H1 (cell line): ENCODE data around the gene ARHGAP25.

Source experiments
- CBX8 ChIP-seq: fragments of 300-800, 300-1000 bp; sonication (generic); IDR thresholded peaks from 2 replicates; pipeline ENCODE4 v1.7.1; 2016; ENCODE audit warnings: low read depth, low read length, borderline replicate concordance
- EP300 ChIP-seq, 2 experiments: IDR thresholded peaks; 1 replicate in 1 of 2; 2 replicates in 1 of 2; pipeline ENCODE4 v1.6.1; 2011 to 2012; ENCODE audit warnings: low read depth in 2 of 2, low read length in 2 of 2, mild to moderate bottlenecking in 2 of 2, borderline replicate concordance in 1 of 2, inconsistent platforms in 1 of 2, moderate library complexity in 1 of 2
- JUN ChIP-seq: IDR thresholded peaks from 2 replicates; pipeline ENCODE4 v1.6.1; 2011; ENCODE audit warnings: low read depth, mild to moderate bottlenecking, improper control_type of control experiment, low read length
- MAFK ChIP-seq: IDR thresholded peaks from 2 replicates; pipeline ENCODE4 v1.6.1; 2012; ENCODE audit warnings: low read depth, mild to moderate bottlenecking, improper control_type of control experiment, low read length
- POLR2A ChIP-seq, 2 experiments: IDR thresholded peaks; 1 replicate in 1 of 2; 2 replicates in 1 of 2; pipeline ENCODE4 v1.6.1; 2011; ENCODE audit warnings: low read depth in 2 of 2, low read length in 2 of 2, mild to moderate bottlenecking in 2 of 2; ENCODE audit errors: control extremely low read depth in 1 of 2
- RAD21 ChIP-seq, 2 experiments: IDR thresholded peaks in 1 of 2; conservative IDR thresholded peaks in 1 of 2; 2 replicates each; pipeline ENCODE4 v1.6.1; 2011; ENCODE audit warnings: low read depth in 2 of 2, low read length in 2 of 2, improper control_type of control experiment in 1 of 2, inconsistent platforms in 1 of 2, mild to moderate bottlenecking in 1 of 2, moderate library complexity in 1 of 2
- TF ChIP-seq, protein P1 (sequence below): fragments of 300-600 bp; sonication (generic); IDR thresholded peaks from 2 replicates; pipeline ENCODE4 v1.7.1; 2012; ENCODE audit warnings: low read length, moderate library complexity, mild to moderate bottlenecking, inconsistent platforms; ENCODE audit not compliant: insufficient replicate concordance
- TF ChIP-seq, protein P2 (sequence below), 3 experiments: IDR thresholded peaks; 1 replicate in 2 of 3; 2 replicates in 1 of 3; pipeline versions ENCODE4 v1.5.1 to v1.6.1; 2011; ENCODE audit warnings: low read length in 3 of 3, mild to moderate bottlenecking in 3 of 3, inconsistent platforms in 2 of 3, low read depth in 1 of 3, moderate library complexity in 1 of 3; ENCODE audit not compliant: insufficient read depth in 1 of 3; ENCODE audit errors: control extremely low read depth in 1 of 3

DNA sequence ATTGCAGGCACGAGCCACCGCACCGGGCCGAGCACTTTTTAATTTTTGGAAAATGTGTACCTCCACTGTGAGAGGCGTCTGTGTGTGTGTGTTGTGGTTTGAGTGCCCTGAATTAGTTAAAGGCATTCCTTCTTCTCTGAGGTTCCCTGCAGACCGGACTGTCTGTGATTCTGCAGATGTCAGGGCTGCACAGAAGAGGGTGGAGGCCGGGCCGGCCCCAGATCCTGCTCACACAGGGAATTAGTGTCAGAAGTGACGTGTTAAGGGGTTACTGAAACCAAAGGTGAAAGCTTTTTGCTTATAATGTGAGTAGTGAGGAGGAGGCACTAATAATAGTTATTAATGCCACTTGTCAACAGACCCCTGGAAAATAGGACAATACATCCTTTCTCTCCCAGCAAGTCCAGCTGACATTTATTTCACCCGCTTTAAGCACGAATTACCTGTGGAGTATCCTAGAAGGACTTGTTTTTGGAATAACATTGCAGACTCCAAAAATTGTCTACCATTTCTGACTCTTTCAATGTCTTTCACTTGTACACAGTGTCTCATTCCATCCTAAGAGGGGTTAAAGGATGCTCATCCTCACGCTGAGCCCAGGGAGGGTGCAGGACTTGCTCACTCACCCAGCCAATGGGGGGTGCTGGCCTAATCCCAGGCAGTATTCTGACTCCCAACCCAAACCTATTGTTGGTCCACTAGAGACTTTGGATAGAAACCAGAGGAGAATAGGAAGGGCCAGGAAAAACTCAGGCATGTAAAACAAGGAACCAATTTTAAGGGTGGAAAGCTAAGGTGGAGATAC is 16.2 kb downstream of the ARHGAP25 start:
- TF ChIP-seq JUN = no peak
- TF ChIP-seq EP300 (IDR thresholded peaks at IDR 0.05; ENCODE audit: borderline replicate concordance in 1 of 2, low read depth in 2 of 2, low read length in 2 of 2) = no peak
- TF ChIP-seq CBX8 = no peak
- TF ChIP-seq, protein P1, sequence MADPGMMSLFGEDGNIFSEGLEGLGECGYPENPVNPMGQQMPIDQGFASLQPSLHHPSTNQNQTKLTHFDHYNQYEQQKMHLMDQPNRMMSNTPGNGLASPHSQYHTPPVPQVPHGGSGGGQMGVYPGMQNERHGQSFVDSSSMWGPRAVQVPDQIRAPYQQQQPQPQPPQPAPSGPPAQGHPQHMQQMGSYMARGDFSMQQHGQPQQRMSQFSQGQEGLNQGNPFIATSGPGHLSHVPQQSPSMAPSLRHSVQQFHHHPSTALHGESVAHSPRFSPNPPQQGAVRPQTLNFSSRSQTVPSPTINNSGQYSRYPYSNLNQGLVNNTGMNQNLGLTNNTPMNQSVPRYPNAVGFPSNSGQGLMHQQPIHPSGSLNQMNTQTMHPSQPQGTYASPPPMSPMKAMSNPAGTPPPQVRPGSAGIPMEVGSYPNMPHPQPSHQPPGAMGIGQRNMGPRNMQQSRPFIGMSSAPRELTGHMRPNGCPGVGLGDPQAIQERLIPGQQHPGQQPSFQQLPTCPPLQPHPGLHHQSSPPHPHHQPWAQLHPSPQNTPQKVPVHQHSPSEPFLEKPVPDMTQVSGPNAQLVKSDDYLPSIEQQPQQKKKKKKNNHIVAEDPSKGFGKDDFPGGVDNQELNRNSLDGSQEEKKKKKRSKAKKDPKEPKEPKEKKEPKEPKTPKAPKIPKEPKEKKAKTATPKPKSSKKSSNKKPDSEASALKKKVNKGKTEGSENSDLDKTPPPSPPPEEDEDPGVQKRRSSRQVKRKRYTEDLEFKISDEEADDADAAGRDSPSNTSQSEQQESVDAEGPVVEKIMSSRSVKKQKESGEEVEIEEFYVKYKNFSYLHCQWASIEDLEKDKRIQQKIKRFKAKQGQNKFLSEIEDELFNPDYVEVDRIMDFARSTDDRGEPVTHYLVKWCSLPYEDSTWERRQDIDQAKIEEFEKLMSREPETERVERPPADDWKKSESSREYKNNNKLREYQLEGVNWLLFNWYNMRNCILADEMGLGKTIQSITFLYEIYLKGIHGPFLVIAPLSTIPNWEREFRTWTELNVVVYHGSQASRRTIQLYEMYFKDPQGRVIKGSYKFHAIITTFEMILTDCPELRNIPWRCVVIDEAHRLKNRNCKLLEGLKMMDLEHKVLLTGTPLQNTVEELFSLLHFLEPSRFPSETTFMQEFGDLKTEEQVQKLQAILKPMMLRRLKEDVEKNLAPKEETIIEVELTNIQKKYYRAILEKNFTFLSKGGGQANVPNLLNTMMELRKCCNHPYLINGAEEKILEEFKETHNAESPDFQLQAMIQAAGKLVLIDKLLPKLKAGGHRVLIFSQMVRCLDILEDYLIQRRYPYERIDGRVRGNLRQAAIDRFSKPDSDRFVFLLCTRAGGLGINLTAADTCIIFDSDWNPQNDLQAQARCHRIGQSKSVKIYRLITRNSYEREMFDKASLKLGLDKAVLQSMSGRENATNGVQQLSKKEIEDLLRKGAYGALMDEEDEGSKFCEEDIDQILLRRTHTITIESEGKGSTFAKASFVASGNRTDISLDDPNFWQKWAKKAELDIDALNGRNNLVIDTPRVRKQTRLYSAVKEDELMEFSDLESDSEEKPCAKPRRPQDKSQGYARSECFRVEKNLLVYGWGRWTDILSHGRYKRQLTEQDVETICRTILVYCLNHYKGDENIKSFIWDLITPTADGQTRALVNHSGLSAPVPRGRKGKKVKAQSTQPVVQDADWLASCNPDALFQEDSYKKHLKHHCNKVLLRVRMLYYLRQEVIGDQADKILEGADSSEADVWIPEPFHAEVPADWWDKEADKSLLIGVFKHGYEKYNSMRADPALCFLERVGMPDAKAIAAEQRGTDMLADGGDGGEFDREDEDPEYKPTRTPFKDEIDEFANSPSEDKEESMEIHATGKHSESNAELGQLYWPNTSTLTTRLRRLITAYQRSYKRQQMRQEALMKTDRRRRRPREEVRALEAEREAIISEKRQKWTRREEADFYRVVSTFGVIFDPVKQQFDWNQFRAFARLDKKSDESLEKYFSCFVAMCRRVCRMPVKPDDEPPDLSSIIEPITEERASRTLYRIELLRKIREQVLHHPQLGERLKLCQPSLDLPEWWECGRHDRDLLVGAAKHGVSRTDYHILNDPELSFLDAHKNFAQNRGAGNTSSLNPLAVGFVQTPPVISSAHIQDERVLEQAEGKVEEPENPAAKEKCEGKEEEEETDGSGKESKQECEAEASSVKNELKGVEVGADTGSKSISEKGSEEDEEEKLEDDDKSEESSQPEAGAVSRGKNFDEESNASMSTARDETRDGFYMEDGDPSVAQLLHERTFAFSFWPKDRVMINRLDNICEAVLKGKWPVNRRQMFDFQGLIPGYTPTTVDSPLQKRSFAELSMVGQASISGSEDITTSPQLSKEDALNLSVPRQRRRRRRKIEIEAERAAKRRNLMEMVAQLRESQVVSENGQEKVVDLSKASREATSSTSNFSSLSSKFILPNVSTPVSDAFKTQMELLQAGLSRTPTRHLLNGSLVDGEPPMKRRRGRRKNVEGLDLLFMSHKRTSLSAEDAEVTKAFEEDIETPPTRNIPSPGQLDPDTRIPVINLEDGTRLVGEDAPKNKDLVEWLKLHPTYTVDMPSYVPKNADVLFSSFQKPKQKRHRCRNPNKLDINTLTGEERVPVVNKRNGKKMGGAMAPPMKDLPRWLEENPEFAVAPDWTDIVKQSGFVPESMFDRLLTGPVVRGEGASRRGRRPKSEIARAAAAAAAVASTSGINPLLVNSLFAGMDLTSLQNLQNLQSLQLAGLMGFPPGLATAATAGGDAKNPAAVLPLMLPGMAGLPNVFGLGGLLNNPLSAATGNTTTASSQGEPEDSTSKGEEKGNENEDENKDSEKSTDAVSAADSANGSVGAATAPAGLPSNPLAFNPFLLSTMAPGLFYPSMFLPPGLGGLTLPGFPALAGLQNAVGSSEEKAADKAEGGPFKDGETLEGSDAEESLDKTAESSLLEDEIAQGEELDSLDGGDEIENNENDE = no peak
- no peak for TF ChIP-seq RAD21 (IDR thresholded peaks at IDR 0.05 in 1 of 2, conservative IDR thresholded peaks at IDR 0.05 in 1 of 2; ENCODE audit: low read depth in 2 of 2, low read length in 2 of 2)
- TF ChIP-seq, protein P2, sequence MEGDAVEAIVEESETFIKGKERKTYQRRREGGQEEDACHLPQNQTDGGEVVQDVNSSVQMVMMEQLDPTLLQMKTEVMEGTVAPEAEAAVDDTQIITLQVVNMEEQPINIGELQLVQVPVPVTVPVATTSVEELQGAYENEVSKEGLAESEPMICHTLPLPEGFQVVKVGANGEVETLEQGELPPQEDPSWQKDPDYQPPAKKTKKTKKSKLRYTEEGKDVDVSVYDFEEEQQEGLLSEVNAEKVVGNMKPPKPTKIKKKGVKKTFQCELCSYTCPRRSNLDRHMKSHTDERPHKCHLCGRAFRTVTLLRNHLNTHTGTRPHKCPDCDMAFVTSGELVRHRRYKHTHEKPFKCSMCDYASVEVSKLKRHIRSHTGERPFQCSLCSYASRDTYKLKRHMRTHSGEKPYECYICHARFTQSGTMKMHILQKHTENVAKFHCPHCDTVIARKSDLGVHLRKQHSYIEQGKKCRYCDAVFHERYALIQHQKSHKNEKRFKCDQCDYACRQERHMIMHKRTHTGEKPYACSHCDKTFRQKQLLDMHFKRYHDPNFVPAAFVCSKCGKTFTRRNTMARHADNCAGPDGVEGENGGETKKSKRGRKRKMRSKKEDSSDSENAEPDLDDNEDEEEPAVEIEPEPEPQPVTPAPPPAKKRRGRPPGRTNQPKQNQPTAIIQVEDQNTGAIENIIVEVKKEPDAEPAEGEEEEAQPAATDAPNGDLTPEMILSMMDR (IDR thresholded peaks at IDR 0.05; ENCODE audit: control extremely low read depth in 1 of 3, insufficient read depth in 1 of 3, low read depth in 1 of 3, low read length in 3 of 3) = no peak
- no peak for TF ChIP-seq POLR2A (IDR thresholded peaks at IDR 0.05; ENCODE audit: control extremely low read depth in 1 of 2, low read depth in 2 of 2, low read length in 2 of 2)
- no peak for TF ChIP-seq MAFK
